Ovary (tissue), 3 donors: Measurements from ENCODE around the gene MMP20.

Experiments used
- POLR2A ChIP-seq: fragments of 450-650 bp; IDR thresholded peaks from one replicate; pipeline ENCODE4 v1.6.1; 2017; ENCODE audit warnings: antibody characterized with exemption, mild to moderate bottlenecking, moderate library complexity
- TF ChIP-seq, protein P1 (sequence below), 3 donors: fragments of 450-650 bp in 2 of 3; fragments of 200-600 bp in 1 of 3; IDR thresholded peaks; one replicate each; pipeline versions ENCODE4 v1.5.1 to v1.8.0; 2016 to 2022; ENCODE audit warnings: antibody characterized with exemption in 3 of 3, mild to moderate bottlenecking in 1 of 3
- donor health status: DM: no; HTN: no; CAD: no.

DNA sequence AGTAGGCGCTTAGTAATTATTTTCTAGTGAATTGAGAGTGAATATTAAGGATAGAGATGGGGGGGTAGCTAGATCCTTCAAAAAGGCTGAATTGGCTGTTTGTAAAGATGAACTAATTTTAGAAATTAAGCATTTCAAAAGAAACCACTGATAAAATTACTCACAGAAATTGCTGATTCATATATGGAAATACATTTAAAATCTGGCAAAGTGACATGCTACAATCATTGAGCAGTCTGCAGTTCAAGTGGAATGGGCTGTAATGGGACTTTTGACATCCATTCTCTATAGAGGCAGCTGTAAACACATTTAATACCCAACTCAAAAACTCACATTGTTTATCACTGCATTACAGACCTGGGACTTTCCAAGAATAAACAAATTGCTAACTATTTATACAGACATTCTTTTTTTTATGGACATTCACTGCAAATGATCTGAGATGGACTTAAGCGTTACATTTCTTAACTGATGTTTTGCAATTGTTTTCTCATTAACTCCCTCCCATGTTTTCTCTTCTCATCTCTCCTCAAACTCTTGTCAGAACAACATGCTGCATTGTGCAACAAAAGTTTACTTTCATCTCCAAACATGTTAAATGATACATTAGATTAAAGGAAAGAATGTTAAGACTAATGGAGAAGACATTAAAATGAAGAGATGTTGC is 52.4 kb downstream of the MMP20 start:
- TF ChIP-seq, protein P1, sequence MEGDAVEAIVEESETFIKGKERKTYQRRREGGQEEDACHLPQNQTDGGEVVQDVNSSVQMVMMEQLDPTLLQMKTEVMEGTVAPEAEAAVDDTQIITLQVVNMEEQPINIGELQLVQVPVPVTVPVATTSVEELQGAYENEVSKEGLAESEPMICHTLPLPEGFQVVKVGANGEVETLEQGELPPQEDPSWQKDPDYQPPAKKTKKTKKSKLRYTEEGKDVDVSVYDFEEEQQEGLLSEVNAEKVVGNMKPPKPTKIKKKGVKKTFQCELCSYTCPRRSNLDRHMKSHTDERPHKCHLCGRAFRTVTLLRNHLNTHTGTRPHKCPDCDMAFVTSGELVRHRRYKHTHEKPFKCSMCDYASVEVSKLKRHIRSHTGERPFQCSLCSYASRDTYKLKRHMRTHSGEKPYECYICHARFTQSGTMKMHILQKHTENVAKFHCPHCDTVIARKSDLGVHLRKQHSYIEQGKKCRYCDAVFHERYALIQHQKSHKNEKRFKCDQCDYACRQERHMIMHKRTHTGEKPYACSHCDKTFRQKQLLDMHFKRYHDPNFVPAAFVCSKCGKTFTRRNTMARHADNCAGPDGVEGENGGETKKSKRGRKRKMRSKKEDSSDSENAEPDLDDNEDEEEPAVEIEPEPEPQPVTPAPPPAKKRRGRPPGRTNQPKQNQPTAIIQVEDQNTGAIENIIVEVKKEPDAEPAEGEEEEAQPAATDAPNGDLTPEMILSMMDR (IDR thresholded peaks at IDR 0.05): no peak
- no peak for TF ChIP-seq POLR2A
